A673 (cell line): Measurements from ENCODE around the gene HOMER2. TPM values are rescaled to one million over a fixed set of nuclear protein-coding genes. Genes with fewer than 3 reads are reported as not detected.

Experiments used
- BruUV-seq: library from RNA; stranded (reverse); fragments of 400-500 nt; replicated peaks from 2 replicates; lab custom pipeline; 2021; lab: Mats Ljungman, UMichigan
- CTCF ChIA-PET: fragments of 300-600 bp; sonication (Branson Sonifier 250); formaldehyde crosslinking; loops from one replicate; lab custom pipeline; 2022; ENCODE audit warnings: antibody characterized with exemption; lab: Charles Lee
- POLR2A ChIA-PET: fragments of 300-600 bp; sonication (Branson Sonifier 250); formaldehyde crosslinking; loops from one replicate; lab custom pipeline; 2022; ENCODE audit warnings: antibody characterized with exemption; ENCODE audit not compliant: low non-redundant PET; lab: Charles Lee
- DNase-seq: peaks from one replicate; pipeline ENCODE4 v3.0.0-alpha.2; 2015; ENCODE audit warnings: low spot score
- H3K27ac ChIP-seq: fragments of 200-600 bp; sonication (generic); 2 replicates; pipeline ENCODE4 v1.5.1; 2016; ENCODE audit warnings: mixed run types, low read depth, mild to moderate bottlenecking, mixed read lengths, antibody characterized with exemption, low read length; ENCODE audit not compliant: poor library complexity, severe bottlenecking
- H3K27me3 ChIP-seq: fragments of 200-600 bp; sonication (generic); replicated peaks from 2 replicates; pipeline ENCODE4 v1.6.1; 2017; ENCODE audit warnings: mixed run types, low read depth, mild to moderate bottlenecking, mixed read lengths, antibody characterized with exemption, low read length; ENCODE audit not compliant: insufficient read depth, poor library complexity
- H3K36me3 ChIP-seq: fragments of 200-600 bp; sonication (generic); 2 replicates; pipeline ENCODE4 v1.6.1; 2016; ENCODE audit warnings: mixed run types, mild to moderate bottlenecking, mixed read lengths, antibody characterized with exemption, low read length; ENCODE audit not compliant: insufficient read depth, poor library complexity, severe bottlenecking
- H3K4me1 ChIP-seq: fragments of 200-600 bp; sonication (generic); 2 replicates; pipeline ENCODE4 v1.6.1; 2017; ENCODE audit warnings: mixed run types, mild to moderate bottlenecking, mixed read lengths, antibody characterized with exemption, low read length; ENCODE audit not compliant: insufficient read depth, poor library complexity, severe bottlenecking
- H3K4me3 ChIP-seq: fragments of 200-600 bp; sonication (generic); 2 replicates; pipeline ENCODE4 v1.5.1; 2016; ENCODE audit warnings: low read depth, mixed run types, mild to moderate bottlenecking, mixed read lengths, low read length; ENCODE audit not compliant: poor library complexity, severe bottlenecking
- H3K9me3 ChIP-seq: fragments of 200-600 bp; sonication (generic); 2 replicates; pipeline ENCODE4 v1.6.1; 2016; ENCODE audit warnings: mixed run types, low read depth, mild to moderate bottlenecking, mixed read lengths, antibody characterized with exemption, low read length; ENCODE audit not compliant: poor library complexity, severe bottlenecking
- CTCF ChIP-seq: fragments of 300-800, 200-600 bp; sonication (generic); conservative IDR thresholded peaks from 2 replicates; pipeline ENCODE4 v1.5.1; 2017; ENCODE audit warnings: low read depth, mild to moderate bottlenecking, antibody characterized with exemption, low read length, moderate library complexity, mixed read lengths
- EZH2 ChIP-seq: fragments of 200-600 bp; sonication (generic); IDR thresholded peaks from 2 replicates; pipeline ENCODE4 v1.6.1; 2017; ENCODE audit warnings: borderline replicate concordance, low read depth, mild to moderate bottlenecking, mixed read lengths, antibody characterized with exemption, low read length; ENCODE audit not compliant: poor library complexity, severe bottlenecking
- intact Hi-C: fragments of 100-400 bp; cut with micrococcal nuclease; formaldehyde crosslinking; loops from one replicate; pipeline ENCODE4 v1.10.0; 2022; ENCODE audit not compliant: unreplicated experiment
- total RNA-seq: library from RNA; stranded (reverse); gene quantifications from 2 replicates; pipeline ENCODE4 v1.2.3, GENCODE V29; 2021

The HOMER2 gene
- total RNA-seq, 1 experiment from 2014 or later, result 6.7 TPM

- TF ChIP-seq CTCF, result no peak
- no peak for TF ChIP-seq EZH2
- H3K4me3 ChIP-seq, result no peak overlapping the region
- no peaks in the 10 kb centered on the region for H3K4me1 ChIP-seq
- CTCF ChIA-PET, result no interaction called here
- no peak overlapping the region for H3K27ac ChIP-seq
- POLR2A ChIA-PET, result no interaction called here
- intact Hi-C loops, result no loop called here
- no peaks in the 10 kb centered on the region for H3K9me3 ChIP-seq
- DNase-seq, result no peak
- no peaks in the 10 kb centered on the region for H3K27me3 ChIP-seq
- H3K36me3 ChIP-seq, result no peaks in the 10 kb centered on the region
- BruUV-seq, result no TSS peak
These were observed 77.6 kb downstream of the HOMER2 start for GRCh38 chr15:82874961-82875360.

GRCh38 chr15:82874267-82874666 is 78.3 kb downstream of the HOMER2 start:
- no peak overlapping the region for H3K4me3 ChIP-seq
- ChIA-PET POLR2A (no interaction called here), CTCF (no interaction called here)
- no peaks in the 10 kb centered on the region for H3K4me1 ChIP-seq
- DNase-seq, result no peak
- no peak overlapping the region for H3K27ac ChIP-seq
- TF ChIP-seq CTCF (no peak), EZH2 (no peak)
- no peaks in the 10 kb centered on the region for H3K9me3 ChIP-seq
- BruUV-seq, result no TSS peak
- H3K27me3 ChIP-seq, result no peaks in the 10 kb centered on the region
- intact Hi-C loops, result no loop called here
- no peaks in the 10 kb centered on the region for H3K36me3 ChIP-seq

GRCh38 chr15:82873000-82873680 is 79.4 kb downstream of the HOMER2 start:
- intact Hi-C loops, result no loop called here
- no peaks in the 10 kb centered on the region for H3K9me3 ChIP-seq
- ChIA-PET POLR2A (no interaction called here), CTCF (no interaction called here)
- no peak for DNase-seq
- H3K36me3 ChIP-seq, result no peaks in the 10 kb centered on the region
- H3K27ac ChIP-seq, result no peak overlapping the region
- no peaks in the 10 kb centered on the region for H3K27me3 ChIP-seq
- TF ChIP-seq CTCF, result no peak
- TF ChIP-seq EZH2, result no peak
- no peaks in the 10 kb centered on the region for H3K4me1 ChIP-seq
- no TSS peak for BruUV-seq
- no peak overlapping the region for H3K4me3 ChIP-seq
